Kasumi-1 (cell line): ENCODE data around the gene CDH3.

Experiments
- DNase-seq, 2 experiments: peaks; one replicate each; lab custom pipeline; 2025; lab: John Stamatoyannopoulos, UW

The CDH3 gene

GRCh38 chr16:68644715-68645493 is at the start of gene CDH3:
CDH3 (plus strand) TSS chr16:68645310; CDS start chr16:68645380, 70 bp downstream.
- DNase-seq = peak; percentile 55 to 80

GRCh38 chr16:68596266-68596665 is 48.8 kb upstream of the CDH3 start:
- DNase-seq = no peak

- no peak for DNase-seq
These were observed 45.5 kb upstream of the CDH3 start for GRCh38 chr16:68599586-68599985.

- no peak for DNase-seq
These were observed 39.4 kb upstream of the CDH3 start for GRCh38 chr16:68605746-68606145.

GRCh38 chr16:68607443-68607842 is 37.7 kb upstream of the CDH3 start:
- DNase-seq = peak; percentile 5

GRCh38 chr16:68608330-68608729 is 36.8 kb upstream of the CDH3 start:
- DNase-seq = no peak

GRCh38 chr16:68612996-68613395 is 32.1 kb upstream of the CDH3 start:
- DNase-seq = no peak

GRCh38 chr16:68617734-68618133 is 27.4 kb upstream of the CDH3 start:
- DNase-seq = no peak

GRCh38 chr16:68626557-68626956 is 18.6 kb upstream of the CDH3 start:
- no peak for DNase-seq

- DNase-seq = no peak
These were observed 17.1 kb upstream of the CDH3 start for GRCh38 chr16:68627951-68628425.

GRCh38 chr16:68629351-68629910 is 15.7 kb upstream of the CDH3 start:
- DNase-seq = no peak

GRCh38 chr16:68636064-68636560 is 9.0 kb upstream of the CDH3 start:
- DNase-seq = no peak

GRCh38 chr16:68636818-68637217 is 8.3 kb upstream of the CDH3 start:
- DNase-seq = no peak

GRCh38 chr16:68640972-68641371 is 4.1 kb upstream of the CDH3 start:
- DNase-seq = no peak

- DNase-seq = no peak
These were observed 3.1 kb upstream of the CDH3 start for GRCh38 chr16:68642047-68642435.

- DNase-seq = no peak
These were observed 2.5 kb upstream of the CDH3 start for GRCh38 chr16:68642436-68643101.

GRCh38 chr16:68643227-68643626 is 1.9 kb upstream of the CDH3 start:
- no peak for DNase-seq

GRCh38 chr16:68643847-68644246 is 1.3 kb upstream of the CDH3 start:
- DNase-seq = no peak

GRCh38 chr16:68644296-68644695 is 814 bp upstream of the CDH3 start:
- no peak for DNase-seq

GRCh38 chr16:68645494-68646388 is 631 bp downstream of the CDH3 start:
- no peak for DNase-seq

- no peak for DNase-seq
These were observed 2.0 kb downstream of the CDH3 start for GRCh38 chr16:68646953-68647659.
